ENCODE data around the gene PTPRJ.

The PTPRJ gene

GRCh38 chr11:47994417-47994816, 14.1 kb downstream of the PTPRJ start:
- H3K4me1 ChIP-seq (ENCODE audit: insufficient read depth, low read length): peaks cover 7% of the 10 kb centered on the region
- no peaks in the 10 kb centered on the region for H3K36me3 ChIP-seq (ENCODE audit: insufficient read depth, low read length)
- no peak overlapping the region for H3K4me3 ChIP-seq (ENCODE audit: low read length)
- no peaks in the 10 kb centered on the region for H3K9me3 ChIP-seq (ENCODE audit: low read length)
- no peaks in the 10 kb centered on the region for H3K27me3 ChIP-seq (ENCODE audit: insufficient read depth, low read length)
- H2AFZ ChIP-seq (ENCODE audit: low read depth, low read length): no peak overlapping the region

GRCh38 chr11:47995360-47995769, 15.0 kb downstream of the PTPRJ start:
- no peaks in the 10 kb centered on the region for H3K36me3 ChIP-seq (ENCODE audit: insufficient read depth, low read length)
- peaks cover 7% of the 10 kb centered on the region for H3K4me1 ChIP-seq (ENCODE audit: insufficient read depth, low read length)
- H3K27me3 ChIP-seq (ENCODE audit: insufficient read depth, low read length): no peaks in the 10 kb centered on the region
- H3K9me3 ChIP-seq (ENCODE audit: low read length): no peaks in the 10 kb centered on the region
- no peak overlapping the region for H3K4me3 ChIP-seq (ENCODE audit: low read length)
- no peak overlapping the region for H2AFZ ChIP-seq (ENCODE audit: low read depth, low read length)

- H3K4me3 ChIP-seq (ENCODE audit: low read length): no peak overlapping the region
- no peaks in the 10 kb centered on the region for H3K27me3 ChIP-seq (ENCODE audit: insufficient read depth, low read length)
- H3K9me3 ChIP-seq (ENCODE audit: low read length): no peaks in the 10 kb centered on the region
- H3K4me1 ChIP-seq (ENCODE audit: insufficient read depth, low read length): peaks cover 6% of the 10 kb centered on the region
- no peaks in the 10 kb centered on the region for H3K36me3 ChIP-seq (ENCODE audit: insufficient read depth, low read length)
- H2AFZ ChIP-seq (ENCODE audit: low read depth, low read length): no peak overlapping the region
Measured at GRCh38 chr11:47997063-47998053, 17.0 kb downstream of the PTPRJ start.

DNA sequence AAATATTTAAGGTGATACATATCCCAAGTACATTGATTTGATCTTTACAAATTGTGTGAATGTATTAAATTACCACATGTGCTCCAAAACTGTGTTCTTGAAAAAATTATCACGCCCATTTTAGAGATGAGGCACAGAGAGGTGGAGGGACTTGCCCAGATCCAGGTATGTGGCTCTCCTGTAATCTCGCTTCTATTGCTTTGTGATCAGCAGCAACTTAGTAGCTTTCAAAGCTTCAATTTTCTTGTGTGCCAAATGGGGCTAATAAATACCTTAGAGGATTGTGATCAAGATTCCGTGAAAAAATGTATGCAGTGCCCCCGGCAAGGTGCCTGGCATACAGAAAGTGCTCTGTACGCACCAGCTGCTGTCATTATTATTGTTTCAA, 18.0 kb downstream of the PTPRJ start:
- H3K27me3 ChIP-seq (ENCODE audit: insufficient read depth, low read length): no peaks in the 10 kb centered on the region
- no peaks in the 10 kb centered on the region for H3K36me3 ChIP-seq (ENCODE audit: insufficient read depth, low read length)
- no peak overlapping the region for H2AFZ ChIP-seq (ENCODE audit: low read depth, low read length)
- H3K4me1 ChIP-seq (ENCODE audit: insufficient read depth, low read length): peaks cover 15% of the 10 kb centered on the region
- no peak overlapping the region for H3K4me3 ChIP-seq (ENCODE audit: low read length)
- H3K9me3 ChIP-seq (ENCODE audit: low read length): no peaks in the 10 kb centered on the region

- Histone ChIP-seq H3K9me3 (ENCODE audit: low read length) (no peaks in the 10 kb centered on the region), H3K4me3 (ENCODE audit: low read length) (no peak overlapping the region), H3K27me3 (ENCODE audit: insufficient read depth, low read length) (no peaks in the 10 kb centered on the region), H3K36me3 (ENCODE audit: insufficient read depth, low read length) (no peaks in the 10 kb centered on the region), H2AFZ (ENCODE audit: low read depth, low read length) (no peak overlapping the region), H3K4me1 (ENCODE audit: insufficient read depth, low read length) (peaks cover 15% of the 10 kb centered on the region)
Measured at GRCh38 chr11:47998733-47999359, 18.5 kb downstream of the PTPRJ start.

DNA sequence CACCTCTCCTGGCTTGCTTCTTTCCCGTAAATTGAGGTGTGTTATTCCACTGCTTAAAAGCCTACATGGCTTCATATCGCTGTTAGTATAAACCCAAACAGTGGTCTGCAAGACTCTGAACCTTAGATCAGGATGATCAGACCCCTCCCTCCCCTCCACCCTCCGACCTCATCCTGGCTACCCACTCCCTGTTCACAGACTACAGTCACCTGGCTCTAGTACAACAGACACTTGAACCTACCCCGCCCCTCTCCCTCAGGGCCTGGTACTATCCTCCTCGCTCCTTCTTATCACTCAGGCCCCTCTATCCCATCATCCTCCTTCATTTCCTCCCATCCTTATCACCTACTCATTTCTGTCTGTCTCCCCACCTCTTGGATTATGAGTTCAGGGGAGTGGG, 20.1 kb downstream of the PTPRJ start:
- no peaks in the 10 kb centered on the region for H3K9me3 ChIP-seq (ENCODE audit: low read length)
- peaks cover 20% of the 10 kb centered on the region for H3K4me1 ChIP-seq (ENCODE audit: insufficient read depth, low read length)
- no peak overlapping the region for H2AFZ ChIP-seq (ENCODE audit: low read depth, low read length)
- no peaks in the 10 kb centered on the region for H3K36me3 ChIP-seq (ENCODE audit: insufficient read depth, low read length)
- no peak overlapping the region for H3K4me3 ChIP-seq (ENCODE audit: low read length)
- H3K27me3 ChIP-seq (ENCODE audit: insufficient read depth, low read length): no peaks in the 10 kb centered on the region

GRCh38 chr11:48001438-48002021, 21.2 kb downstream of the PTPRJ start:
- Histone ChIP-seq H2AFZ (ENCODE audit: low read depth, low read length) (no peak overlapping the region), H3K27me3 (ENCODE audit: insufficient read depth, low read length) (no peaks in the 10 kb centered on the region), H3K9me3 (ENCODE audit: low read length) (no peaks in the 10 kb centered on the region), H3K4me1 (ENCODE audit: insufficient read depth, low read length) (peaks cover 30% of the 10 kb centered on the region), H3K4me3 (ENCODE audit: low read length) (no peak overlapping the region), H3K36me3 (ENCODE audit: insufficient read depth, low read length) (no peaks in the 10 kb centered on the region)

DNA sequence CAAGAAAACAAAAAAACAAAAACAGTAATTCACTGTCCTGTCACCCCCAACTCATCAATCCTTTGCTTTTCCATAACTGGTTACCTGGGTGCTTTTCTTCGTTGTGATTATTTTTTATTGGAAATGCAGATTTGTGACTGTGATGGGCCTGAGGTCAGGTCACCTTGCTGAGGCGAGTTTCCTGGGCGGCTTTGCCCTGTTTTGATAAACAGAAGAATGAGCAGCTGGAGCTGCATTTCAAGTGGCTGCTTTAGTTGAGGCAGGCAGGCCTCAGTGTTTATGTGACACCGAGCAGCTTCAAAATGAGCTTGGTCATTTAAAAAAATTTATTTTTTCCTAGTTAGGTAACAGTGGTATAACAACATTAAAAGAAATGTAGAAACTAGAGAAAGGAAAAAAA, 22.2 kb downstream of the PTPRJ start:
- peaks cover 34% of the 10 kb centered on the region for H3K4me1 ChIP-seq (ENCODE audit: insufficient read depth, low read length)
- H2AFZ ChIP-seq (ENCODE audit: low read depth, low read length): no peak overlapping the region
- no peaks in the 10 kb centered on the region for H3K36me3 ChIP-seq (ENCODE audit: insufficient read depth, low read length)
- H3K4me3 ChIP-seq (ENCODE audit: low read length): no peak overlapping the region
- no peaks in the 10 kb centered on the region for H3K27me3 ChIP-seq (ENCODE audit: insufficient read depth, low read length)
- H3K9me3 ChIP-seq (ENCODE audit: low read length): no peaks in the 10 kb centered on the region

- H3K27me3 ChIP-seq (ENCODE audit: insufficient read depth, low read length): no peaks in the 10 kb centered on the region
- H3K4me3 ChIP-seq (ENCODE audit: low read length): no peak overlapping the region
- H2AFZ ChIP-seq (ENCODE audit: low read depth, low read length): no peak overlapping the region
- no peaks in the 10 kb centered on the region for H3K36me3 ChIP-seq (ENCODE audit: insufficient read depth, low read length)
- no peaks in the 10 kb centered on the region for H3K9me3 ChIP-seq (ENCODE audit: low read length)
- H3K4me1 ChIP-seq (ENCODE audit: insufficient read depth, low read length): peaks cover 34% of the 10 kb centered on the region
Measured at GRCh38 chr11:48003926-48004325, 23.6 kb downstream of the PTPRJ start.

GRCh38 chr11:48004456-48004855, 24.1 kb downstream of the PTPRJ start:
- Histone ChIP-seq H3K27me3 (ENCODE audit: insufficient read depth, low read length) (no peaks in the 10 kb centered on the region), H3K9me3 (ENCODE audit: low read length) (no peaks in the 10 kb centered on the region), H3K4me1 (ENCODE audit: insufficient read depth, low read length) (peaks cover 34% of the 10 kb centered on the region), H2AFZ (ENCODE audit: low read depth, low read length) (no peak overlapping the region), H3K4me3 (ENCODE audit: low read length) (no peak overlapping the region), H3K36me3 (ENCODE audit: insufficient read depth, low read length) (no peaks in the 10 kb centered on the region)

GRCh38 chr11:48005136-48005535, 24.8 kb downstream of the PTPRJ start:
- peaks cover 34% of the 10 kb centered on the region for H3K4me1 ChIP-seq (ENCODE audit: insufficient read depth, low read length)
- no peak overlapping the region for H2AFZ ChIP-seq (ENCODE audit: low read depth, low read length)
- H3K4me3 ChIP-seq (ENCODE audit: low read length): no peak overlapping the region
- H3K27me3 ChIP-seq (ENCODE audit: insufficient read depth, low read length): no peaks in the 10 kb centered on the region
- H3K9me3 ChIP-seq (ENCODE audit: low read length): no peaks in the 10 kb centered on the region
- no peaks in the 10 kb centered on the region for H3K36me3 ChIP-seq (ENCODE audit: insufficient read depth, low read length)

DNA sequence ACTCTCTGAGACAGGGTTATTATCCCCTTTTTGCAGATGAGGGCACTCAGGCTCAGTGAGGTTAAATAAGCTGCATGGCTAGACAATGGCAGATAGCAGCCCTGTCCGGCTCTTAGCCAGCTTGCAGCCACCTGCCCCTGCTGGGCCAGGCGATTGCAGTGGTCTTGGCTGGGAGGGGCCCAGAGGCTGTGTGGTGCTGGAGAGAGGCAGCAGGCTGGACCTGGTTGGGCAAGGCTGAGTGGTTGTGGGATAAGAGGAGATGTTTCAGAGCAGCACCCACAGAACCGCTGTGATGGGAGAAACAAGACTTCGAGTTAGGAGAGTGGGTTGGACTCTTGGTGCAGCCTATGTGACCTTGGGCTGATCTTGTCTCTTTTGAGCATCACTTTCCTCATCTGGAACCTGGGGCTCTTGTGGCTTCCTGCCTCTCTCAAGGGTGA, 25.5 kb downstream of the PTPRJ start:
- no peak overlapping the region for H2AFZ ChIP-seq (ENCODE audit: low read depth, low read length)
- no peaks in the 10 kb centered on the region for H3K9me3 ChIP-seq (ENCODE audit: low read length)
- no peak overlapping the region for H3K4me3 ChIP-seq (ENCODE audit: low read length)
- no peaks in the 10 kb centered on the region for H3K27me3 ChIP-seq (ENCODE audit: insufficient read depth, low read length)
- no peaks in the 10 kb centered on the region for H3K36me3 ChIP-seq (ENCODE audit: insufficient read depth, low read length)
- H3K4me1 ChIP-seq (ENCODE audit: insufficient read depth, low read length): peaks cover 34% of the 10 kb centered on the region

GRCh38 chr11:48006301-48006992, 26.1 kb downstream of the PTPRJ start:
- H3K4me3 ChIP-seq (ENCODE audit: low read length): no peak overlapping the region
- no peaks in the 10 kb centered on the region for H3K9me3 ChIP-seq (ENCODE audit: low read length)
- peaks cover 34% of the 10 kb centered on the region for H3K4me1 ChIP-seq (ENCODE audit: insufficient read depth, low read length)
- H3K36me3 ChIP-seq (ENCODE audit: insufficient read depth, low read length): no peaks in the 10 kb centered on the region
- no peaks in the 10 kb centered on the region for H3K27me3 ChIP-seq (ENCODE audit: insufficient read depth, low read length)
- H2AFZ ChIP-seq (ENCODE audit: low read depth, low read length): no peak overlapping the region

All from neuron (in vitro differentiated cells).